HL-60 (cell line): Measurements from ENCODE around the gene SFT2D1.

Source experiments
- DNase-seq, 2 experiments: peaks; one replicate each; pipeline ENCODE4 v3.0.0-alpha.2; 2010 to 2020; ENCODE audit warnings: low read depth in 1 of 2, low spot score in 1 of 2
- H3K27ac ChIP-seq: fragments of 250-450 bp; sonication (Bioruptor Pico); replicated peaks from 2 replicates; pipeline ENCODE4 v1.5.1; 2020; ENCODE audit warnings: mild to moderate bottlenecking, moderate library complexity
- H3K27me3 ChIP-seq: fragments of 250-450 bp; sonication (Bioruptor Pico); 2 replicates; pipeline ENCODE4 v1.5.1; 2021; ENCODE audit warnings: mild to moderate bottlenecking, moderate library complexity; ENCODE audit not compliant: insufficient read depth, poor library complexity, severe bottlenecking
- H3K4me3 ChIP-seq: replicated peaks from 2 replicates; pipeline ENCODE4 v1.5.1; 2011; ENCODE audit warnings: mild to moderate bottlenecking, control low read depth, low read length; ENCODE audit not compliant: insufficient read depth
- CTCF ChIP-seq: IDR thresholded peaks from one replicate; pipeline ENCODE4 v1.5.1; 2011; ENCODE audit warnings: low read length, control low read depth, inconsistent platforms; ENCODE audit not compliant: insufficient read depth
- GABPA ChIP-seq: IDR thresholded peaks from 2 replicates; pipeline ENCODE4 v1.6.1; 2012; ENCODE audit warnings: low read depth
- POLR2AphosphoS5 ChIP-seq: IDR thresholded peaks from 2 replicates; pipeline ENCODE4 v1.6.1; 2012; ENCODE audit warnings: low read depth
- REST ChIP-seq: IDR thresholded peaks from 2 replicates; pipeline ENCODE4 v1.6.1; 2012; ENCODE audit warnings: low read depth; ENCODE audit not compliant: insufficient replicate concordance
- SPI1 ChIP-seq: IDR thresholded peaks from 2 replicates; pipeline ENCODE4 v1.6.1; 2012; ENCODE audit warnings: low read depth, mild to moderate bottlenecking, borderline replicate concordance

SFT2D1 gene

DNA sequence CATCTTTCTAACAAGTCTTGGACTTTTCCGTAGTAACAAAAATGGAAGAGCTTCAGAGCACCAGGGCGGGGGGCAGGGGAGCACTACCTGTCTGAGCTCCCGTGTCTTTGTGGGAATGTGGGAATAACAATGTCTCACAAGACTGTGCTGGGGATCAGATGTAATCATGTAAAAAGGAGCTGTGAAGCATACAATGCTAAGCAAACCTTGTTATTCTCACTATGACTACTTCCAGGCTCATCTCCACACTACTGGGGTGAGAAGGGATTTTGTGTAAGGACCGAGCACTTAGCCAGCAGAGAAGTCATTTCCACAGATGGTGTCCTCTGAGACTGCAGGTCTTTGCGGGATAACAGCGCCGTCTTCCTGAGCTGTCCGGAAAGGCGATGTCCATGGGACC, 61.2 kb downstream of the SFT2D1 start:
- H3K27ac ChIP-seq: no peak overlapping the region
- H3K4me3 ChIP-seq: no peak overlapping the region
- TF ChIP-seq POLR2AphosphoS5 (no peak), REST (no peak), CTCF (no peak), GABPA (no peak), SPI1 (no peak)
- no peak for DNase-seq
- no peaks in the 10 kb centered on the region for H3K27me3 ChIP-seq

DNA sequence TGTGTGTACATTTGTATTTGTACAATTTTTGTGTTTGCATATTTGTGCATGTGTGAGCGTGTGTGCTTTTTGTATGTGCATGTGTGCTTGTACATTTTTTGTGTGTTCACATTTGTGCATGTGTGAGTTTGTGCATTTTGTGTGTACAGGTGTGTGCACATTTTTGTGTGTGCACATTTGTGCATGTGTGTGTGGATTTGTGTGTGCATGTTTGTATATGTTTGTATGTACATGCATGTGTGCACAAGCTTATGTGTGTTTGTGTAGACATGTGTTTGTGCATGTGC, 63.0 kb downstream of the SFT2D1 start:
- Histone ChIP-seq H3K27me3 (no peaks in the 10 kb centered on the region), H3K4me3 (no peak overlapping the region), H3K27ac (no peak overlapping the region)
- DNase-seq: no peak
- TF ChIP-seq SPI1: no peak
- no peak for TF ChIP-seq POLR2AphosphoS5
- no peak for TF ChIP-seq CTCF
- TF ChIP-seq REST: no peak
- no peak for TF ChIP-seq GABPA

GRCh38 chr6:166278579-166279392, 63.6 kb downstream of the SFT2D1 start:
- Histone ChIP-seq H3K27me3 (no peaks in the 10 kb centered on the region), H3K27ac (no peak overlapping the region), H3K4me3 (no peak overlapping the region)
- TF ChIP-seq CTCF (no peak), SPI1 (no peak), POLR2AphosphoS5 (no peak)
- no peak for DNase-seq
